Endothelial cell of umbilical vein (primary cell): ENCODE data around the gene SMARCAL1. TPM values are rescaled to one million over a fixed set of nuclear protein-coding genes. Genes with fewer than 3 reads are reported as not detected.

Experiments
- BruUV-seq: library from RNA; stranded (reverse); fragments of 400-500 nt; replicated peaks from 2 replicates; lab custom pipeline; 2021; lab: Mats Ljungman, UMichigan
- CTCF ChIA-PET: fragments of 300-600, 350-600 bp; sonication (Branson Sonifier 250); formaldehyde crosslinking; loops from one replicate; lab custom pipeline; 2021; ENCODE audit warnings: antibody characterized with exemption, inconsistent platforms; lab: Charles Lee
- POLR2A ChIA-PET: fragments of 300-600, 350-600 bp; sonication (Branson Sonifier 250); formaldehyde crosslinking; loops from one replicate; lab custom pipeline; 2021; ENCODE audit warnings: antibody characterized with exemption, inconsistent platforms; lab: Charles Lee
- DNase-seq: peaks from one replicate; pipeline ENCODE4 v3.0.0-alpha.2; 2011; ENCODE audit warnings: low read depth, low spot score
- FAIRE-seq: peaks from 2 replicates; lab custom pipeline; 2011; peaks lifted over from hg19 to GRCh38; lab: Jason Lieb, UNC
- H2AFZ ChIP-seq: 2 replicates; pipeline ENCODE4 v1.6.0; 2012; ENCODE audit warnings: low read depth, low read length, control low read depth, inconsistent platforms
- H3K27ac ChIP-seq: 2 replicates; pipeline ENCODE4 v1.5.1; 2011; ENCODE audit warnings: low read depth, mild to moderate bottlenecking, control low read depth, low read length, moderate library complexity; ENCODE audit not compliant: insufficient read depth
- H3K27me3 ChIP-seq, 2 experiments: 2 replicates each; pipeline versions ENCODE4 v1.6.0 to v1.6.1; 2011; ENCODE audit warnings: low read length in 2 of 2, mixed read lengths in 1 of 2; ENCODE audit not compliant: control insufficient read depth in 2 of 2, insufficient read depth in 2 of 2
- H3K36me3 ChIP-seq, 2 experiments: 2 replicates in 1 of 2; 3 replicates in 1 of 2; pipeline ENCODE4 v1.5.1; 2011; ENCODE audit warnings: low read length in 2 of 2, mild to moderate bottlenecking in 1 of 2, moderate library complexity in 1 of 2; ENCODE audit not compliant: control insufficient read depth in 2 of 2, insufficient read depth in 2 of 2; ENCODE audit errors: extremely low read depth in 1 of 2
- H3K4me1 ChIP-seq: 3 replicates; pipeline ENCODE4 v1.5.1; 2011; ENCODE audit warnings: mild to moderate bottlenecking, low read length; ENCODE audit not compliant: control insufficient read depth, insufficient read depth; ENCODE audit errors: extremely low read depth
- H3K4me2 ChIP-seq: 2 replicates; pipeline ENCODE4 v1.6.1; 2011; ENCODE audit warnings: low read length, control low read depth, mixed read lengths; ENCODE audit not compliant: insufficient read depth
- H3K4me3 ChIP-seq, 3 experiments: fragments of 200-600 bp in 1 of 3; sonication (generic), shearing (Covaris generic) in 1 of 3; replicated peaks in 1 of 3; 2 replicates each; pipeline ENCODE4 v1.5.1; 2011 to 2016; ENCODE audit warnings: control low read depth in 3 of 3, low read length in 3 of 3, mild to moderate bottlenecking in 2 of 3, inconsistent platforms in 1 of 3, low read depth in 1 of 3, moderate library complexity in 1 of 3; ENCODE audit not compliant: insufficient read depth in 1 of 3
- H3K79me2 ChIP-seq: 2 replicates; pipeline ENCODE4 v1.6.0; 2012; ENCODE audit warnings: low read length, inconsistent platforms; ENCODE audit not compliant: control insufficient read depth, insufficient read depth
- H3K9ac ChIP-seq: replicated peaks from 2 replicates; pipeline ENCODE3; 2011; ENCODE audit warnings: low read length, control low read depth; ENCODE audit not compliant: insufficient read depth; ENCODE audit errors: extremely low read depth
- H3K9me1 ChIP-seq: replicated peaks from 3 replicates; pipeline ENCODE4 v1.6.0; 2011; ENCODE audit warnings: mild to moderate bottlenecking, low read length; ENCODE audit not compliant: control insufficient read depth, insufficient read depth; ENCODE audit errors: extremely low read depth
- H3K9me3 ChIP-seq: replicated peaks from 2 replicates; pipeline ENCODE4 v1.5.1; 2012; ENCODE audit warnings: low read length, inconsistent platforms; ENCODE audit not compliant: control insufficient read depth, insufficient read depth
- H4K20me1 ChIP-seq: replicated peaks from 2 replicates; pipeline ENCODE3; 2011; ENCODE audit warnings: mild to moderate bottlenecking, low read length; ENCODE audit not compliant: control insufficient read depth, insufficient read depth; ENCODE audit errors: extremely low read depth
- CTCF ChIP-seq, 2 donors: IDR thresholded peaks; 1 replicate in 1 of 2; 2 replicates in 1 of 2; pipeline ENCODE4 v1.5.1; 2011; ENCODE audit warnings: low read length in 2 of 2, mild to moderate bottlenecking in 2 of 2, moderate library complexity in 2 of 2, control low read depth in 1 of 2, inconsistent platforms in 1 of 2, low read depth in 1 of 2; ENCODE audit not compliant: insufficient read depth in 1 of 2; ENCODE audit errors: extremely low read depth in 1 of 2
- EZH2 ChIP-seq: IDR thresholded peaks from 2 replicates; pipeline ENCODE4 v1.6.1; 2012; ENCODE audit warnings: borderline replicate concordance, low read depth, mild to moderate bottlenecking, moderate library complexity, low read length, inconsistent platforms; ENCODE audit not compliant: severe bottlenecking
- FOS ChIP-seq: IDR thresholded peaks from 2 replicates; pipeline ENCODE4 v1.6.1; 2011; ENCODE audit warnings: mild to moderate bottlenecking, low read length, moderate library complexity, borderline replicate concordance; ENCODE audit not compliant: insufficient read depth
- GATA2 ChIP-seq: IDR thresholded peaks from 2 replicates; pipeline ENCODE4 v1.7.0; 2011; ENCODE audit warnings: low read depth, mild to moderate bottlenecking, moderate library complexity, mixed read lengths, low read length; ENCODE audit not compliant: insufficient read length, insufficient read depth
- JUN ChIP-seq: IDR thresholded peaks from 2 replicates; pipeline ENCODE4 v1.6.1; 2011; ENCODE audit warnings: borderline replicate concordance, low read depth; ENCODE audit not compliant: insufficient read length, insufficient read depth
- MAX ChIP-seq: IDR thresholded peaks from 2 replicates; pipeline ENCODE4 v1.6.1; 2011; ENCODE audit not compliant: insufficient read depth, insufficient read length
- MYC ChIP-seq: IDR thresholded peaks from one replicate; pipeline ENCODE4 v1.6.1; 2011; ENCODE audit warnings: mild to moderate bottlenecking, low read depth, low read length
- POLR2A ChIP-seq: IDR thresholded peaks from 2 replicates; pipeline ENCODE4 v1.6.1; 2012; ENCODE audit warnings: low read depth, mild to moderate bottlenecking, control low read depth, low read length
- POLR2AphosphoS5 ChIP-seq: IDR thresholded peaks from 2 replicates; pipeline ENCODE4 v1.6.1; 2012; ENCODE audit warnings: low read depth, mild to moderate bottlenecking, control low read depth, low read length, moderate library complexity; ENCODE audit not compliant: insufficient read depth
- dilution Hi-C: fragments of 300-500 bp; cut with MboI; formaldehyde crosslinking; loops from one replicate; pipeline ENCODE4 v1.15.0; 2019; ENCODE audit warnings: low sequenced_read_pairs; ENCODE audit not compliant: extremely low pct_ligation_motif_present
- intact Hi-C: fragments of 100-400 bp; cut with micrococcal nuclease; formaldehyde crosslinking; loops from one replicate; pipeline ENCODE4 v1.10.0; 2022
- polyA plus RNA-seq, 4 experiments: library from polyadenylated mRNA; depleted of rRNA in 3 of 4; stranded (reverse) in 3 of 4; unstranded in 1 of 4; fragments of >200 nt; gene quantifications; 2 replicates each; pipeline versions ENCODE4 v1.2.1 to v1.2.3, GENCODE V29; 2011 to 2012; ENCODE audit warnings: missing spikeins in 1 of 4
- total RNA-seq: library from RNA; stranded (reverse); gene quantifications from 2 replicates; pipeline ENCODE4 v1.2.3, GENCODE V29; 2021

Gene SMARCAL1
- total and polyA plus RNA-seq, 2 donors (not counting 3 experiments of a cell fraction or from before 2014, with no cell fraction given), result 25.4 to 30.7 TPM

- BruUV-seq, result no TSS peak
- dilution Hi-C loops, result no loop called here
- Histone ChIP-seq H3K4me2 (no peak overlapping the region), H3K4me1 (peaks cover 6% of the 10 kb centered on the region), H3K4me3 (no peak overlapping the region), H3K9ac (no peak overlapping the region), H3K9me1 (no peaks in the 10 kb centered on the region), H4K20me1 (no peaks in the 10 kb centered on the region), H3K79me2 (no peaks in the 10 kb centered on the region), H3K36me3 (no peaks in the 10 kb centered on the region), H2AFZ (no peak overlapping the region), H3K9me3 (no peaks in the 10 kb centered on the region), H3K27me3 (peaks cover 0 to 3% of the 10 kb centered on the region in 2 experiments), H3K27ac (no peak overlapping the region)
- DNase-seq (no peak), FAIRE-seq (no peak)
- POLR2A ChIA-PET, result no interaction called here
- intact Hi-C loops, result no loop called here
- CTCF ChIA-PET, result interaction anchor here (1.4 kb wide), 1 partner anchor 21 kb away, joined by 3 read pairs; the partner anchor contains the start of gene MARCHF4
- TF ChIP-seq MYC (no peak), POLR2AphosphoS5 (no peak), JUN (no peak), EZH2 (no peak), MAX (no peak), GATA2 (no peak), CTCF (IDR thresholded peaks at IDR 0.05; ENCODE audit: extremely low read depth in 1 of 2, insufficient read depth in 1 of 2, low read depth in 1 of 2, low read length in 2 of 2) (no peak), FOS (no peak), POLR2A (no peak)
These were observed 19.1 kb upstream of the SMARCAL1 start for GRCh38 chr2:216392945-216393840.
